Mesenchymal stem cell (in vitro differentiated cells and primary cell): ENCODE results near the gene TAF9. TPM values are rescaled to one million over a fixed set of nuclear protein-coding genes. Genes with fewer than 3 reads are reported as not detected.
A peak's percentile ranks its signal among the peaks of the same experiment; 100 is the strongest.

Experiments used
- DNase-seq: peaks from one replicate; pipeline ENCODE4 v3.0.0-alpha.2; 2013
- H2AFZ ChIP-seq: one replicate; pipeline ENCODE4 v1.6.1; 2013; ENCODE audit warnings: low read depth, mild to moderate bottlenecking, control low read depth, inconsistent platforms, low read length, moderate library complexity
- H2AK5ac ChIP-seq: 2 replicates; pipeline ENCODE4 v1.6.1; 2013; ENCODE audit warnings: low read length, moderate library complexity, mild to moderate bottlenecking, inconsistent platforms; ENCODE audit not compliant: severe bottlenecking
- H2BK120ac ChIP-seq: one replicate; pipeline ENCODE4 v1.6.1; 2013; ENCODE audit warnings: low read depth, mild to moderate bottlenecking, inconsistent platforms, low read length, moderate library complexity
- H2BK12ac ChIP-seq, 2 experiments: one replicate each; pipeline ENCODE4 v1.6.1; 2013; ENCODE audit warnings: inconsistent platforms in 2 of 2, low read length in 2 of 2, mild to moderate bottlenecking in 2 of 2, moderate library complexity in 2 of 2, control low read depth in 1 of 2
- H2BK15ac ChIP-seq: one replicate; pipeline ENCODE4 v1.6.1; 2013; ENCODE audit warnings: mild to moderate bottlenecking, low read depth, inconsistent platforms; ENCODE audit not compliant: poor library complexity, severe bottlenecking
- H2BK5ac ChIP-seq: 2 replicates; pipeline ENCODE4 v1.6.1; 2013; ENCODE audit warnings: low read depth, mild to moderate bottlenecking, low read length, control low read depth, inconsistent platforms; ENCODE audit not compliant: poor library complexity, severe bottlenecking
- H3K14ac ChIP-seq, 2 experiments: one replicate each; pipeline ENCODE4 v1.6.1; 2013; ENCODE audit warnings: inconsistent platforms in 2 of 2, low read length in 2 of 2, control low read depth in 1 of 2, mild to moderate bottlenecking in 1 of 2, moderate library complexity in 1 of 2
- H3K18ac ChIP-seq, 2 experiments: one replicate each; pipeline ENCODE4 v1.6.1; 2013; ENCODE audit warnings: inconsistent platforms in 2 of 2, low read length in 2 of 2, control low read depth in 1 of 2, low read depth in 1 of 2, mild to moderate bottlenecking in 1 of 2
- H3K23ac ChIP-seq, 2 experiments: one replicate each; pipeline ENCODE4 v1.6.1; 2013; ENCODE audit warnings: inconsistent platforms in 2 of 2, low read length in 2 of 2, mild to moderate bottlenecking in 2 of 2, moderate library complexity in 2 of 2, control low read depth in 1 of 2
- H3K27ac ChIP-seq: 2 replicates; pipeline ENCODE4 v1.5.1; 2013; ENCODE audit warnings: mild to moderate bottlenecking, moderate library complexity, low read length, control low read depth, inconsistent platforms; ENCODE audit not compliant: poor library complexity, severe bottlenecking
- H3K27me3 ChIP-seq, 2 experiments: 2 replicates each; pipeline versions ENCODE4 v1.6.1 to v1.7.0; 2013; ENCODE audit warnings: low read length in 2 of 2, mild to moderate bottlenecking in 2 of 2, moderate library complexity in 2 of 2, control low read depth in 1 of 2, inconsistent platforms in 1 of 2; ENCODE audit not compliant: control insufficient read depth in 1 of 2, insufficient read depth in 1 of 2
- H3K36me3 ChIP-seq, 2 experiments: 2 replicates each; pipeline versions ENCODE4 v1.6.1 to v1.7.0; 2013; ENCODE audit warnings: low read length in 2 of 2, control low read depth in 1 of 2, inconsistent platforms in 1 of 2, low read depth in 1 of 2, mild to moderate bottlenecking in 1 of 2; ENCODE audit not compliant: insufficient read depth in 2 of 2, control insufficient read depth in 1 of 2
- H3K4ac ChIP-seq, 2 experiments: one replicate each; pipeline ENCODE4 v1.6.1; 2013; ENCODE audit warnings: inconsistent platforms in 2 of 2, low read length in 2 of 2, mild to moderate bottlenecking in 2 of 2, moderate library complexity in 2 of 2, control low read depth in 1 of 2, low read depth in 1 of 2
- H3K4me1 ChIP-seq: 2 replicates; pipeline ENCODE4 v1.6.1; 2013; ENCODE audit warnings: low read depth, low read length, control low read depth; ENCODE audit not compliant: control insufficient read depth, insufficient read depth
- H3K4me2 ChIP-seq: 2 replicates; pipeline ENCODE4 v1.6.1; 2013; ENCODE audit warnings: low read length, mild to moderate bottlenecking, inconsistent platforms; ENCODE audit not compliant: poor library complexity, severe bottlenecking
- H3K4me3 ChIP-seq, 2 experiments: 2 replicates each; pipeline versions ENCODE4 v1.5.1 to v1.7.0; 2013; ENCODE audit warnings: low read length in 2 of 2, mild to moderate bottlenecking in 2 of 2, control low read depth in 1 of 2, low read depth in 1 of 2; ENCODE audit not compliant: insufficient read depth in 1 of 2
- H3K79me1 ChIP-seq: replicated peaks from 2 replicates; pipeline ENCODE4 v1.6.1; 2013; ENCODE audit warnings: mild to moderate bottlenecking, control low read depth, low read length, inconsistent platforms; ENCODE audit not compliant: poor library complexity, severe bottlenecking
- H3K9ac ChIP-seq: 2 replicates; pipeline ENCODE4 v1.7.0; 2013; ENCODE audit warnings: mild to moderate bottlenecking, low read length, moderate library complexity
- H3K9me3 ChIP-seq: 2 replicates; pipeline ENCODE4 v1.7.0; 2013; ENCODE audit warnings: mild to moderate bottlenecking, low read length; ENCODE audit not compliant: control insufficient read depth
- H4K8ac ChIP-seq: one replicate; pipeline ENCODE4 v1.6.1; 2013; ENCODE audit warnings: inconsistent platforms, mild to moderate bottlenecking, low read length, moderate library complexity
- H4K91ac ChIP-seq: one replicate; pipeline ENCODE4 v1.6.1; 2013; ENCODE audit warnings: mild to moderate bottlenecking, low read length, inconsistent platforms
- WGBS: methylation state at CpG from one replicate; pipeline ENCODE4 v1.1.7; 2013; ENCODE audit warnings: mixed read lengths; 5-methylcytosine and 5-hydroxymethylcytosine counted together
- polyA plus RNA-seq, 2 experiments: library from polyadenylated mRNA; stranded (reverse); fragments of 200-250 nt; gene quantifications; one replicate each; pipeline ENCODE4 v1.2.3, GENCODE V29; 2013

The TAF9 gene, protein sequence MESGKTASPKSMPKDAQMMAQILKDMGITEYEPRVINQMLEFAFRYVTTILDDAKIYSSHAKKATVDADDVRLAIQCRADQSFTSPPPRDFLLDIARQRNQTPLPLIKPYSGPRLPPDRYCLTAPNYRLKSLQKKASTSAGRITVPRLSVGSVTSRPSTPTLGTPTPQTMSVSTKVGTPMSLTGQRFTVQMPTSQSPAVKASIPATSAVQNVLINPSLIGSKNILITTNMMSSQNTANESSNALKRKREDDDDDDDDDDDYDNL
- polyA plus RNA-seq (2013, experiment 1 of 2) = 95.3 TPM
- 102 TPM for polyA plus RNA-seq (2013, experiment 2 of 2)

- Histone ChIP-seq H2BK15ac (peak within 1 kb of the TSS; percentile 97), H3K9me3 (no peaks in the 10 kb centered on the region), H3K4me2 (peak within 1 kb of the TSS; percentile 87), H3K27me3 (no peaks in the 10 kb centered on the region), H2BK12ac (no peak within 1 kb of the TSS), H3K9ac (peak within 1 kb of the TSS; percentile 100), H3K4me1 (peaks cover 4% of the 10 kb centered on the region), H2AK5ac (peak within 1 kb of the TSS; percentile 81), H3K4ac (peak within 1 kb of the TSS; percentile 71 to 85), H2BK5ac (peak within 1 kb of the TSS; percentile 99), H3K14ac (peak within 1 kb of the TSS in 1 of 2 experiments; percentile 60), H3K27ac (peak within 1 kb of the TSS; percentile 94), H3K36me3 (peaks cover 6 to 33% of the 10 kb centered on the region in 2 experiments), H3K23ac (no peak within 1 kb of the TSS), H3K79me1 (peaks cover 5% of the 10 kb centered on the region), H4K8ac (peak within 1 kb of the TSS; percentile 98), H2BK120ac (peak within 1 kb of the TSS; percentile 97), H3K4me3 (peak within 1 kb of the TSS; percentile 82 to 86), H3K18ac (peak within 1 kb of the TSS; percentile 94 to 96), H4K91ac (peak within 1 kb of the TSS; percentile 99), H2AFZ (peak within 1 kb of the TSS; percentile 82)
- DNase-seq = peak; percentile 94
- under 1% methylated on average over 59 of the region's 66 CpGs for WGBS
Observed at GRCh38 chr5:69369340-69370121, at the start of gene TAF9, which contains the start of the genes AK6 and RAD17. TAF9 (minus strand) TSS chr5:69369520; CDS start chr5:69365737, 3,783 bp downstream. AK6 (minus strand) TSS chr5:69369520; CDS start chr5:69369490, 30 bp downstream. RAD17 (plus strand) TSS chr5:69369818; CDS start chr5:69372209, 2,391 bp downstream.

GRCh38 chr5:69418554-69418953, 49.2 kb upstream of the TAF9 start:
- Histone ChIP-seq H3K4me2 (no peak overlapping the region), H3K9ac (no peak overlapping the region), H2BK12ac (no peak overlapping the region), H3K36me3 (peaks cover 19 to 33% of the 10 kb centered on the region in 2 experiments), H2BK5ac (no peak overlapping the region), H3K18ac (no peak overlapping the region), H3K27ac (no peak overlapping the region), H3K4me3 (no peak overlapping the region), H2AFZ (no peak overlapping the region), H2AK5ac (no peak overlapping the region), H4K91ac (no peak overlapping the region), H2BK120ac (no peak overlapping the region), H3K9me3 (no peaks in the 10 kb centered on the region), H3K14ac (no peak overlapping the region), H3K23ac (no peak overlapping the region), H2BK15ac (no peak overlapping the region), H3K27me3 (no peaks in the 10 kb centered on the region), H3K4me1 (no peaks in the 10 kb centered on the region), H3K4ac (no peak overlapping the region), H3K79me1 (peaks cover 2% of the 10 kb centered on the region), H4K8ac (no peak overlapping the region)
- no peak for DNase-seq
- no CpG with 5 or more reads among the region's 3 CpGs for WGBS

- H3K4me1 ChIP-seq = no peaks in the 10 kb centered on the region
- H3K4ac ChIP-seq = no peak overlapping the region
- no peak overlapping the region for H3K14ac ChIP-seq
- no peak overlapping the region for H3K4me2 ChIP-seq
- H4K8ac ChIP-seq = no peak overlapping the region
- H2AK5ac ChIP-seq = no peak overlapping the region
- H3K23ac ChIP-seq = no peak overlapping the region
- H4K91ac ChIP-seq = no peak overlapping the region
- H3K27me3 ChIP-seq = no peaks in the 10 kb centered on the region
- H3K79me1 ChIP-seq = peaks cover 2% of the 10 kb centered on the region
- no peak overlapping the region for H2BK15ac ChIP-seq
- no peaks in the 10 kb centered on the region for H3K9me3 ChIP-seq
- no peak overlapping the region for H3K18ac ChIP-seq
- H2BK120ac ChIP-seq = no peak overlapping the region
- no peak overlapping the region for H3K27ac ChIP-seq
- no peak overlapping the region for H2BK5ac ChIP-seq
- no peak overlapping the region for H3K4me3 ChIP-seq
- no peak overlapping the region for H2AFZ ChIP-seq
- peaks cover 24 to 41% of the 10 kb centered on the region in 2 experiments for H3K36me3 ChIP-seq
- no peak overlapping the region for H2BK12ac ChIP-seq
- no peak overlapping the region for H3K9ac ChIP-seq
- DNase-seq = no peak
Observed at GRCh38 chr5:69416699-69417098, 47.4 kb upstream of the TAF9 start.

DNA sequence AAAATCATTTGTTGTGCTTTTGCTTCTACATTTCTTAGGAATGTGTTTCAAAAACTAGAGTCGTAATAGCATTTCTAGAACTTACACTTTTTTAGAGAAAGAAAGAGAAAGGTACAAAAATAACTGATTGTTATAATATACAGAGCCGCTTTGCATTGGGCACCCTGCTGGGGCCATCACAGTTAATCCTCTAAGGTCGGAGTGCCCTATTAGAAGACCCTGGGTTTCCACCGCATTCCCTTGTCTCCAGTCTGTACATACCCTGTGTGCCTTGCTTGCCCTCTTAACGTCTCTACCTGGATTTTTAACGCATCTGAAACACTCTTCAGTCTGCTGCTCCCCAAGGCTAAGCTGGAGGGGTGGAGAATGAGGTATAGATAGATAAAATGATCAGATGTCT, 46.9 kb upstream of the TAF9 start:
- Histone ChIP-seq H2BK15ac (no peak overlapping the region), H2BK12ac (no peak overlapping the region)
- WGBS = 92% methylated on average over 5 of the region's 6 CpGs

More for the DNA sequence above, 46.9 kb upstream of the TAF9 start:
- no peak overlapping the region for H4K8ac ChIP-seq
- H3K14ac ChIP-seq = no peak overlapping the region
- H3K9ac ChIP-seq = no peak overlapping the region
- DNase-seq = no peak
- no peak overlapping the region for H3K23ac ChIP-seq
- H3K4me3 ChIP-seq = no peak overlapping the region
- H3K27ac ChIP-seq = no peak overlapping the region
- H3K18ac ChIP-seq = no peak overlapping the region
- H3K27me3 ChIP-seq = no peaks in the 10 kb centered on the region
- no peak overlapping the region for H2BK120ac ChIP-seq
- no peak overlapping the region for H4K91ac ChIP-seq
- no peaks in the 10 kb centered on the region for H3K4me1 ChIP-seq
- peaks cover 2% of the 10 kb centered on the region for H3K79me1 ChIP-seq
- H2AFZ ChIP-seq = no peak overlapping the region
- H2BK5ac ChIP-seq = no peak overlapping the region
- H3K9me3 ChIP-seq = no peaks in the 10 kb centered on the region
- H3K4me2 ChIP-seq = no peak overlapping the region
- no peak overlapping the region for H3K4ac ChIP-seq
- no peak overlapping the region for H2AK5ac ChIP-seq
- peaks cover 24 to 47% of the 10 kb centered on the region in 2 experiments for H3K36me3 ChIP-seq
